Omental fat pad (tissue), 4 donors: ENCODE measurements around the gene NHS. TPM values are rescaled to one million over a fixed set of nuclear protein-coding genes. Genes with fewer than 3 reads are reported as not detected.
"Not testable (repeated sequence)": the region's sequence is repeated elsewhere in the genome, so short reads cannot be mapped to it uniquely, and the experiment has no call there.

Experiments
- ATAC-seq: fragments of 150-250 bp; one replicate; pipeline ENCODE4 v1.9.1; 2016; ENCODE audit warnings: mild to moderate bottlenecking, moderate library complexity; ENCODE audit not compliant: low FRiP score
- DNase-seq: peaks from one replicate; pipeline ENCODE4 v3.0.0-alpha.2; 2019; ENCODE audit warnings: low spot score
- total RNA-seq, 4 donors: library from RNA; depleted of rRNA; stranded (reverse); fragments of >200 nt; gene quantifications; one replicate each; pipeline ENCODE4 v1.1.0, GENCODE V29; 2016
- TF ChIP-seq, protein P1 (sequence below), 3 donors: fragments of 450-650 bp; IDR thresholded peaks; one replicate each; pipeline ENCODE4 v1.5.1; 2016 to 2017; ENCODE audit warnings: antibody characterized with exemption in 3 of 3, mild to moderate bottlenecking in 3 of 3, moderate library complexity in 2 of 3

NHS gene
- total RNA-seq, 4 donors from 2014 or later, result 4.0 to 9.7 (median 7.6) TPM

DNA sequence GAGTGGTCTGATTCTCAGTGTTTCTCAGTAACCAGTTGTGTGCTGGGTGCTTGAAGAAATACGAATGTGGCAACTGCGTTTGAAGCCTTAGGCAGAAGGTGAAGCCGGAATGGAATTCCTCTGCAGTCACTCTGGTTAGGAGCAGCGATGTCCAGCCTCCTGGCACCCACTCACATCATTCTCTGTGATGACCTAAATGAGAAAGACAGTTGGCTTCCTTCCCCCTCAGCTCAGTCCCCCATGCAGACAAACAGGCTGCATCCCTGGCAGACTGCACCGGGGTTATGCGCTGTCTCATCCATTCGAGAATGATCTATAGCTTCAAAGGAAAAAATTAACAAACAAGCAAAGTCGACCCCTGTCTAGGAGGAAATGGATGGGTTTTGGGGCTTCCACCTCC, 192.2 kb downstream of the NHS start:
- ATAC-seq (no peak), DNase-seq (no peak)

GRCh38 chrX:17567821-17568220, 192.8 kb downstream of the NHS start:
- DNase-seq (no peak), ATAC-seq (no peak)
- TF ChIP-seq, protein P1, sequence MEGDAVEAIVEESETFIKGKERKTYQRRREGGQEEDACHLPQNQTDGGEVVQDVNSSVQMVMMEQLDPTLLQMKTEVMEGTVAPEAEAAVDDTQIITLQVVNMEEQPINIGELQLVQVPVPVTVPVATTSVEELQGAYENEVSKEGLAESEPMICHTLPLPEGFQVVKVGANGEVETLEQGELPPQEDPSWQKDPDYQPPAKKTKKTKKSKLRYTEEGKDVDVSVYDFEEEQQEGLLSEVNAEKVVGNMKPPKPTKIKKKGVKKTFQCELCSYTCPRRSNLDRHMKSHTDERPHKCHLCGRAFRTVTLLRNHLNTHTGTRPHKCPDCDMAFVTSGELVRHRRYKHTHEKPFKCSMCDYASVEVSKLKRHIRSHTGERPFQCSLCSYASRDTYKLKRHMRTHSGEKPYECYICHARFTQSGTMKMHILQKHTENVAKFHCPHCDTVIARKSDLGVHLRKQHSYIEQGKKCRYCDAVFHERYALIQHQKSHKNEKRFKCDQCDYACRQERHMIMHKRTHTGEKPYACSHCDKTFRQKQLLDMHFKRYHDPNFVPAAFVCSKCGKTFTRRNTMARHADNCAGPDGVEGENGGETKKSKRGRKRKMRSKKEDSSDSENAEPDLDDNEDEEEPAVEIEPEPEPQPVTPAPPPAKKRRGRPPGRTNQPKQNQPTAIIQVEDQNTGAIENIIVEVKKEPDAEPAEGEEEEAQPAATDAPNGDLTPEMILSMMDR (IDR thresholded peaks at IDR 0.05), result no peak

More for the DNA sequence above, 192.2 kb downstream of the NHS start:
- TF ChIP-seq, protein P1 (IDR thresholded peaks at IDR 0.05), result no peak

- not testable (repeated sequence) for ATAC-seq, DNase-seq
Measured at GRCh38 chrX:17568804-17569203, 193.8 kb downstream of the NHS start.

- no peak for DNase-seq
- no peak for ATAC-seq
- TF ChIP-seq, protein P1 (IDR thresholded peaks at IDR 0.05), result no peak
Measured at GRCh38 chrX:17579026-17579425, 204.0 kb downstream of the NHS start.

- TF ChIP-seq, protein P1 (IDR thresholded peaks at IDR 0.05), result no peak
- DNase-seq, result no peak
Measured at GRCh38 chrX:17580539-17581152, 205.6 kb downstream of the NHS start.

GRCh38 chrX:17581641-17582040, 206.6 kb downstream of the NHS start:
- ATAC-seq, result no peak
- no peak for DNase-seq
- TF ChIP-seq, protein P1 (IDR thresholded peaks at IDR 0.05), result no peak

More at GRCh38 chrX:17580539-17581152, 205.6 kb downstream of the NHS start:
- no peak for ATAC-seq

DNA sequence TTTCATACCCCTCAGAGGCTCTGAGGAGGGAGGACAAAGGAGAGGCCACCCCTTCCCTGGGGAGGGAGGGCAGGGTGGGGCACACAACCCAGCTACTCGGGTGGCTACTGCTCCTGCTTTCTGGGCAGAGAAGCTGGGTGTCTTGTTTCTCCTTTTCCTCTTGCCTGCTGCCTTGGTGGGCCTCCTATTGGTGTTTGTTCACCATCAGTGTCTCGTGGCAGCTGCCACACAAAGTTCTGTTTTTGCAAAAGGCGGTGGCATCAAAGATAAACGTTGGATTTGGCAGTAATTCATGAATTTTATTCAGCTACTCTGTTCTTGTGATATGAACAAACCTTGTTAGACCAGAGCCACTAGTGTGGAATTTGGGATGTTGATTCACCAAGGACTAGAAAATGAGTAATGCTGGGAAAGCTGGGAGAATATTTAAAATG, 209.3 kb downstream of the NHS start:
- DNase-seq (no peak), ATAC-seq (no peak)
- TF ChIP-seq, protein P1 (IDR thresholded peaks at IDR 0.05), result no peak
